CMK (cell line): Measurements from ENCODE around the gene TM7SF3.
"Not testable (repeated sequence)": the region's sequence is repeated elsewhere in the genome, so short reads cannot be mapped to it uniquely, and the experiment has no call there.

Experiments used
- DNase-seq: peaks from one replicate; pipeline ENCODE4 v3.0.0-alpha.2; 2010; ENCODE audit warnings: low read depth

TM7SF3 gene

DNA sequence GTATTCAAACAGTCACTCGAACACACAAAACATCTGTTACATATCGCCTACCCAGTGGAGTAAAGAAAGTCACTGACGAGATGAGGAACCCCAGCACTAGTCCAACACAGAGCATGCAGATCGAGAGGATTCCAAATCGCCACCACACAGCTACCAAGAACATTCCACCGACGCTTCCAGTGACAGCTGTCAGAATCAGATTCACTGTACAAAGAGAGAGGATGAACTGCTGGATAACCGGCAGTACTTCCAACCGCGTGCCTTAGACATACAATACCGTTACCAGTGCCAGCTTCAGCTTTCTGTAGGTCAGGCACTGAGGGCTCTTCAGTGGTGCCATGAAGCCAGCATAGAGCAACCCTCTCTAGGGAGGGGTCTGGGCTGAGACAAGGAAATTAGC is 34.5 kb downstream of the TM7SF3 start:
- DNase-seq, result no peak

DNA sequence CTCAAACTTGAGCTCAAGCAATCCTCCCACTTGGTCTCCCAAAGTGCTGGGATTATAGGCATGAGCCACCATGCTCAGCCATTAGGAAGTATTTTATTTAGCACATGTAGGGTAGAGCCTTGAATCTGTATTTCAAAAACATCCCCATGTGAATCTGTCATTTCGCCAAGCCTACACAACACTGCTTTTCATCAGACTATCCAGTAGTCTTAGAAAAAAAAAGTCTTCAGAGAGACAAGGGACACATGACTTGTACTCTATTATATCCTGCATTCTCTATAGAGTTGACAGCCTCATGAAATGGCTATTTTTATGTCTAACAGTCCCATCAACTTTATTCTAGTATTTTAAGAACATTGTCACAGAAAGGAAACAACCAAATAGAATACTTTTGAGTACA is 35.4 kb downstream of the TM7SF3 start:
- no peak for DNase-seq

DNA sequence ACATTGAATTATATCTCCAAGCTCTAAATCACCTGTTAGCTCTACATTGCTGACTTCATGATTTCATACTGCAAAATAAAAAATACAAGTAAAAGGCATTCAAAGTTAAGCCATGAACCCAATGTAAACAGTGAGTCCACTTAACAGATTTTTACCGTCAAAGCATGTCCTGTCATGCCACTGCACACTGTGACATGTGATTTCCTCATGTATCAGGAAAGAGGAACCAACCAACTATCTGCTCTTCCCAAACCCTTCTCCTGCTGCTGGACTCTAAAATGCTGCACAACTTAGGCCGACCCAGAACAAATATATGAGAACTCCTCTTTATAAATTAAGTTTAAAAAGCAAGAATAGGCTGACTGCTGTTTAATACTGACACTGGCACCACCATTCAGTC is 37.5 kb downstream of the TM7SF3 start:
- DNase-seq, result no peak

DNA sequence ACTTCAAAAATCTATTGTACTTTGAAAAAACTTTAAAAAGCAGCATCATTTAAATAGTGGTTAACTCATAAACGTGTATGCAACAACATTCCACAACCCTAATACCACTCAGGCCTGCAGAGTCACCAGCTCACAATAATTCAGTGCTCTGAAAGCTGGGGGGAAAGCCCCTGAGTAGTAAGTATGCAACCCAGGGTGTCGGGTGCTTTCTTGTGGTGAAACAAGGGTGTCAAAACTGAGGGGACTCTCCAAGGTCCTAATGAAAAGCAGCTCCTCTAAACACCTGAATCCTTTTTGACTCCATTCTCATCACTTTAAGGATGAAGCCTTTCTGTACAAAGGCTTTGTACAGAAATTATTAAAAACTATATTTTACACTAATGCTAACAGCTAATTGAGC is 42.2 kb downstream of the TM7SF3 start:
- no peak for DNase-seq

DNA sequence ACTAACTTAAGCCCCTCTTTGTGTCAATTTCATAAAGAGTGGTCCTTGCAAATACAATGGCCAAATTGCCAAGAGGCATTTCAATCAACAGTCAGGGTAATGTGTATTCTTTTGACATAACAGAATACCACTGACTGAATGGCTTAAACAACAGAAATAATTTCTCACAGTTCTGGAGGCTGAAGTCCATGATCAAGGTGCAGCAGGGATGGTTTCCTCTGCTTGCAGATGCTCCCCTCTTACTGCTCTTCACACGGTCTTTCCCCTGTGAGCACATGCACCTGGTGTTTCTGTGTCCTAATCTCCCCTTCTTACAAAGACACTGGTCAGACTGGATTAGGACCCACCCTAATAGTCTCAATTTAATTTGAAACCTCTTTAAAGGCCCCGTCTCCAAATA is 44.0 kb downstream of the TM7SF3 start:
- DNase-seq, result no peak

DNA sequence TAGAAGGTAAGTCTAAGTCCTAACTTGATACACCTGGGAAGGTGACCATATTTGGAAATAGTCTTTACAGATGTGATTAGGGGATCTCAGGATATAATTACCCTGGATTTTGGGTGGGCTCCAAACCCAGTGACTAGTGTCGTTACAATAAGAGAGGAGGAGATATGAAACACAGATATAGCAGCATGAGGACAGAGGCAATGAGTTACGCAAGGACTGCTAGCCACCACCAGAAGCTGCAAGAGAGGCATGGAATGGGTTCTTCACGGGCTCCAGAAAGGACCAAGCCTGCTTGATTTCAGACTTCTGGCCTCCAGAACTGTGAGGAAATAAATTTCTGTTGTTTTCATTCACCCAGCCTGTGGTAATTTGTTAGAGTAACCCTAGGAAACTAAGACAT is 47.3 kb downstream of the TM7SF3 start:
- DNase-seq, result no peak

DNA sequence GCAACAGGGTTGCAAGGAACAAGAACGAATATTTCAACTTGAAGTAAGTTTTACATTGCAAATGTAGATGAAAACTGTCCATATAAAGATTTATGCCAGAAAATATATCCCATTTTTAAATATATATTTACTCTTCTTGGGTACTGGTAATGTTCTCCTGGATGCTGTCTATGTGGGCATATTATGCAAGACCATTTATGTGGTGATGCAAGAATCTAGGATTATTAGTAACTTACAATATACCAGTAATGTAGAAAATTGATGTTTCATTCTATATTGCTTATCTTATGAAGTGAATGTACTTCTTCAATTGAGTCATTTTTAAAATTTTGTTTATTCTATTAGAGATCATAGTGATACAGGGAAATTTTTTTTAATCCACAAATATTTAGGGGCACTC is 50.8 kb downstream of the TM7SF3 start:
- DNase-seq, result no peak

DNA sequence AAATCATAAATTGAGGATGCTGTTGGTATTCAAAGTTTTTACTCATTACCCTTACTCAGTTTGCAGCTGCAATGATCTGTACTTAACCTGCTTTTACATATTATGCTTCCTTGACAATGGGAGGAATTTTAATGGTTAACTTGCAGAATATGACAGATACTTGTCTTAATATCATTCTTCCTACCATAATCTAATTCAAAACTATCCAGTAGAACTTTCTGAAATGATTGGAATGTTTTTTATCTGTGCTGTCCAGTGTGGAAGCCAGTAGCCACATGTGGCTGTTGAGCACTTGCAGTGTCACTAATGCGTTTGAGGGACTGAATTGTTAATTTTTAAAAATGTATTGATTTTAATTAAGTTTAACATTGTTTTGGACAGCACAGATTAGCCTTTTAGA is 52.4 kb downstream of the TM7SF3 start:
- no peak for DNase-seq

DNA sequence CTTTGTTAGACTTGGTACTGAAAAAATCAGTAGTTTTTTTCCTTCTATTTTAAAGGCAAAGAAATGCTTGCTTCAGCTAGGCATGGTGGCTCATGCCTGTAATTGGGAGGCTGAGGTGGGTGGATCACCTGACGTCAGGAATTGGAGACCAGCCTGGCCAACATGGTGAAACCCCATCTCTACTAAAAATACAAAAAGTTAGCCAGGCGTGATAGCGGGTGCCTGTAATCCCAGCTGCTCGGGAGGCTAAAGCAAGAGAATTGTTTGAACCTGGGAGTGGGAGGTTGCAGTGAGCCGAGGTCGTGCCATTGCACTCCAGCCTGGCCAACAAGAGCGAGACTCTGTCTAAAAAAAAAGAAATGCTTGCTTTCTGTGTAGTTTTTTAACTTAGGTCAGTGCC is 52.8 kb downstream of the TM7SF3 start:
- DNase-seq, result not testable (repeated sequence)

DNA sequence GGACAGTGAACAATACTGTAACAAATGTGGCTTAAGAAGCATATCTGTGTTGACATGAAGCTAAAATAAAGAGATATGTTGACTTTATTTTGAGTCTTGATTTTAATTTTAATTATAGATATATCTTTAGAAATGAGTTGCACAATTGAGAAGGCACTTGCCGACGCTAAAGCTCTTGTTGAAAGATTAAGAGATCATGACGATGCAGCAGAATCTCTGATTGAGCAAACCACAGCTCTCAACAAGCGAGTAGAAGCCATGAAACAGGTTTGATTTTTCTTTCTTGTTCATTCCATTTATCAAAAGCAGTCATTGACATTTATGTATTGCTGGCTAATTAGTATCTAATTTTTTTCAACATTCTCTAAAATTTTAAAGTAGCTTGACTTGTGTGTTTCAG is 60.2 kb downstream of the TM7SF3 start:
- DNase-seq, result no peak

DNA sequence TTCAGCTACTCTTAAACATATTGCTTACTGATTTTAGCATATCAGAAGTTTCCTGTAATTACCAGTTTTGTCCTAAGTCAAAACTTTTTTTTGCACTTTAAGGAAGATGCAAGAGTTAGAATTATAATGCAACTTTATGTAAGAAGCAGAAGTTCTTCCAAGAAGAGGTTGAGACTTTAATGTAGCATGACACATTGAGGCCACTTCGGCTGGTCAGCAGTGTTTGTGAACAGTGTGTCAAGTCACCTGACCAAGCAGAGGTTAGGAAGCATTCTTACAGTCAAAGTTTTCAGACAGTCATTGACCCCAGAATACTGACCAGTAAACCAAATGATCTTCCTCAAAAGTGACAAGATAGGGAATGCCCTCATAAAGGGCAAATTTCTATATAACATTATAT is 60.7 kb downstream of the TM7SF3 start:
- DNase-seq, result no peak

DNA sequence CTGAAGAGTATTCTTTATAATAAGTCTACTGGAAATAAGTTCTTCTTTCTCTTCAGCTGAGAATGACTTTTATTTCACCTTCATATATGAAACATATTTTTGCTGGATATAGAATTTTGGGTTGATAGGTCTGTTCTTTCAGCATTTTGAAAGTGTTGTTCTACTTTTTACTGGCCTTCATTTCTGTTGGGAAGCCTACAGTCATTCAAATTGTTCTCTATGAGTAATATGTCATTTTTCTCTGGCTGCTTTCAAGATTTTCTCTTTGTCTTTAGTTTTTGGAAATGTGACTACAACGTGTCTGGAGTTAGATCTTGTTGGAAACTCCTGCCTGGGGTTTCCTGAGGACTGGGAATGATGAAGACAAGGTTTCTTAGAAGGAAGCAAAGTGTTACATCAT is 65.9 kb downstream of the TM7SF3 start:
- no peak for DNase-seq

DNA sequence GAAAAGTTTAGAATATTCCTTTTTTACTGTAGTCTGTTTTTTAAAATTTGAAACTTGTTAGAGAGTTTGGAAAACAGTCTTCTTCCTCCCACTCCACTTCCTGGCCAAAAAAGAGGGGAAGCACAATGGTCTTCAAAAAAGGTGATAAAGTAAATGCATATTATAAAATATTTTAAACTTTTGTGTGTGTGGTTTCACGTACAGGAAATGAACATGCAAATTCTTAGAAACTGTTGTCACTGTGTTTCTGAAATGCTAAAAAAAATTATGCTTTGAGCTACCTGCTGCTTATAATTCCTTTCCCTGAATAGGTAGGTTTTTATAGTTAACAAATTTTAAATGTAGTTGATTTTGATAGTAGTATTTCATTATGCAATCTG is 73.0 kb downstream of the TM7SF3 start:
- no peak for DNase-seq

DNA sequence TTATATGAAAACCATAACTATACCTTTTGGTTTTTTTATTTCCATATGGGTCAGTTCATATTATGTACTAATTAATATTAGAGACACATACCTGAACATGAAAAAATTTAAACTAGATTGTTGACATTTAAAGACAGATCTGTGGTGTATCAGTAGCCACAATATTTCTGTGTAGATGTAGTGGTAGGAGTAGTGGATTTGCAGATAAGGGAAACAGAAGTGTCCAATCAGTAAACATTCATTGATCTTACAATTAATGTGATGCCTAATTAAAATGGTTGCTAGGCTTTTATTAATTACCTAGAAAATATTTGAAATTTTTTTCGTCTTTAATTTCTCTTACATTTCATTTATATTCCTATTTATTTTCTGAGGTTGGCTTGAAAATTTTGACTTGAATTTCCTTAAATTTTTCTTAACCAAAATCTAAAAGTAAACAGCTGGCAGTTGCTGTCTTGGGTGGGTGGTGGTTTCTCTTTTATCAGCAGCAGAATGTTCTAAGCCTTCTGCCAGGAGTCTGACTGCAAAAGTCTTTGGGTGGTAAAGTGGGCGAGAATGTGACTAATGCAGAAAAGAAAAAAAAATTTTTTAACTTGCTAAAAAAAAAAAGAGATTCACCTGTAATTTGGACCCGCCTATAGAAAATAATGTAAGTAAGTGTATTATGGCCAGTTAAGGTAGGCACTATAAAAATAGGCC is 73.5 kb downstream of the TM7SF3 start:
- DNase-seq, result no peak

DNA sequence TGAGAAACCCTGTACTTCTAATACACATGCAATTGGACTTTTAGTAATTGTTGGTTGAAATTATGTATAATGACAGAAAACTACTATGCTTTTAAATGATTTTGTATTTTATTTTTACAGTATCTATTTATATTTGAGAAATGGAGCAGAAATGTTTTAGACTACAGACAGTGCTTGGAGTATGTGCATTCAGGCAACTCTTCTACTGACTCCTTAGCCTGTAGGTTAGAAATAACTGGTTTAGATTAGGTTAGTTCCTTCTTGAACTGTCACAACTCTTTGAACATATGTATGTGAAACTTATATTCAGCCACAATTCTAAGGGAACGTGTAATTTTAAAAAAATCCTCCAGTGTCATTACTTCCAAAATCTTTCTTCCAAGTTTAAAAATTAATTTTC is 74.2 kb downstream of the TM7SF3 start:
- no peak for DNase-seq

DNA sequence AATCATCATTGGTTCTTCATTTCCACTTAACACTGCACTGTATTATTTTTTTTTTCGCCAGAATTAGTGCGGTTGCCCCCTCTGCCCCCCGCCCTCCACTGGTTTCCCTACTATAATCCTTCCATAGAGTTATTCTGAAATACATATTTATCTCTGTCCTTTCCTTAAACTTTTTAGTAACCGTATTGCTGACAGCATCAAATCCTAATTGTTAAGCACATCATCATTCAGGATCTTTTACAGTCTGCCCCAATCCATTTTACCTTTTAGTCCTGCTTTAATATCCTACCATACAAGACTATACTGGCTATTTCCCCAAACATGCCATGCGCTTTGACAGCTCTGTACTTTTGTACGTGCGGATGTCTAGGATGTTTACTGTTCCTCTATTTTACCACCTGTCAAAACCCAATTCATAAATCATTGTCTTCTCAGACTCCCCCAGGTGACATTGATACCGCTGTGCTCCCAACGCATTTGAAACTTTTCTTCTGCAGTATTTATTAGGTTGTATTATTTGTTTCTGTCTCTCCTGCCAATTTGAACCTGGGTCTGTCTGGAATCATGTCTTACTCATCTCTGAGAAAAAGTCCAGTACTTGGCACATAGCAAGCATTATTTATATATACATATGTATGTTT is 74.9 kb downstream of the TM7SF3 start:
- no peak for DNase-seq

DNA sequence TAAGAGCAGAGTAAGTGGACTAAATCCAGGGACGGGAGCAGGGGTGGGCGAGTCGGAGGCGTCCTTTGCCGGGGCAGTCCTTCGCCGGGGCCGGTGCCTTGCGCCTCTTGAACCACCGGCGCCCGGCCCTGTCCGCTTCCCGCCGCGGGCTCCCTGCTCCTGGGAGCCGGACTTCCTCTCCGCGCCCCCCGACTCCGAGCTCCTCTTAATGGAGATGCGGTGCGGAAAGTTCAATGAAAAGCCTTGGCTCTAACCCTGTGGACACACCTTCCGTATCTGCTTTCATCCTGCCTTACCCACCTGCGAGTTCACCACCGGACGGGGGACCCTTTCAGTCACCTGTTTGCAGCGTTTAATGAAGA is 75.5 kb downstream of the TM7SF3 start:
- no peak for DNase-seq

DNA sequence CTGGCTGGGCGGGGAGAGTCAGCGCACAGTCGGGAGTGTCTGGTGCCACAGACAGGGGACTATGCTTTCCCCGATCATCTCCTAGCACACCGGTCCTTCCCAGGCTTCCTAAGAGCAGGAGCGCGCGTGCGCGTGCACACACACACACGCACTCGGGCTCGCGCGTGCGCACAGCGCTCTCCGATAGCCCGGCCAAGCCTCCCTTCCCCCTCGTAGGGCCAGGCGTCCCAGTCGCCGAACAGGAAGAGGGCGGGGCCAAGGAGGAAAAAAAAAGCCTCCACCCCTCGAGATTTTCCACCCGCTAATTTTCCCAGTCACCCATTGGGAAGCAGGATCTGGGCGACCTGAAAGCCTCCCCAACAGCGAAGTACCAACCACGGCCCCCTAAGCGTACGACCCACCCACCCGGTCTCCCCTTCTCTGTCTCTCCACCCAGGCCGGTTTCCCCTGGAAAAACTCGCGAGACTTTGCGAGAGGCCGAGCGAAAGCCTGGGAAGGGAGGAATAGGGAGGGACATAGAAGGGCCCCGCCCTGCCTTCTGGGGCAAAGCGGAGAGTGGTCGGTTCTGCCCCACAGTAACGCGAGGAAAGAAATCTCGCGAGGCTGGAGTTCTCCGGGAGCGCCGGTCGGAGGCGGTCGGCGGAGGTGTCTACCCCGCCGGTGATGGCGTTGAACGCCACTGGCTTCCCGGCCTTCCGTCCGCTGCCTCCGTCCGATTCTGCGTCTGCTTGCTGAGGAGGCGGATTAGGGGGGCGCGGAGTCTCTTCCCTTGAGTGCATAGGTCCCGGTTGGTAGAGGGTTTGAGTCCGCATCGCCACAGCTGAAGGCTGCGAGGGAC is 76.1 kb downstream of the TM7SF3 start, which contains the start of the genes FGFR1OP2 and INTS13:
Gene FGFR1OP2 (plus strand): TSS at position 608 of the 838 bp plus-strand sequence. CDS start 15,689 bp downstream, outside the sequence.
Gene INTS13 (minus strand): TSS at position 119 of the 838 bp plus-strand sequence. CDS start 1,178 bp downstream, outside the sequence.
- peak; percentile 98 for DNase-seq

DNA sequence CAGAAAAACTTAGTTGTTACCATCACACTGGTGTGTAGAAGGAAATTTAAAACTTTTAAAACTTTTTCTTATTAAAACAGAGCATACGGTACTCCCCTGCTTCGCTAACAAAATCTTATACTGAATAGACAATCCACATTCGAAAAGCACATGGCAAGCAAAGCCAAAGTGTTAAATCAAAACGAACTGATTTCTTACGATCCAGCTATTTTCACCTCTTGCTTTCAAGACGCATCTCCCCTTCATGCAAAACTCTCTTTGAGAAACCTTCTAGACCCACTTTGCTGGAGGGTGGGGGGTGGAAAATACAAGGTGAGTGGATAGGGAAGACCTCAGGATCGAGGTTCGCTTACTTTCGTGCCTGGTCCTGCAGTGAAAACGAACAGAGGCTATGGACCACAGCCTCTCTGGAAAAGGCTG is 76.7 kb downstream of the TM7SF3 start:
- DNase-seq, result no peak

DNA sequence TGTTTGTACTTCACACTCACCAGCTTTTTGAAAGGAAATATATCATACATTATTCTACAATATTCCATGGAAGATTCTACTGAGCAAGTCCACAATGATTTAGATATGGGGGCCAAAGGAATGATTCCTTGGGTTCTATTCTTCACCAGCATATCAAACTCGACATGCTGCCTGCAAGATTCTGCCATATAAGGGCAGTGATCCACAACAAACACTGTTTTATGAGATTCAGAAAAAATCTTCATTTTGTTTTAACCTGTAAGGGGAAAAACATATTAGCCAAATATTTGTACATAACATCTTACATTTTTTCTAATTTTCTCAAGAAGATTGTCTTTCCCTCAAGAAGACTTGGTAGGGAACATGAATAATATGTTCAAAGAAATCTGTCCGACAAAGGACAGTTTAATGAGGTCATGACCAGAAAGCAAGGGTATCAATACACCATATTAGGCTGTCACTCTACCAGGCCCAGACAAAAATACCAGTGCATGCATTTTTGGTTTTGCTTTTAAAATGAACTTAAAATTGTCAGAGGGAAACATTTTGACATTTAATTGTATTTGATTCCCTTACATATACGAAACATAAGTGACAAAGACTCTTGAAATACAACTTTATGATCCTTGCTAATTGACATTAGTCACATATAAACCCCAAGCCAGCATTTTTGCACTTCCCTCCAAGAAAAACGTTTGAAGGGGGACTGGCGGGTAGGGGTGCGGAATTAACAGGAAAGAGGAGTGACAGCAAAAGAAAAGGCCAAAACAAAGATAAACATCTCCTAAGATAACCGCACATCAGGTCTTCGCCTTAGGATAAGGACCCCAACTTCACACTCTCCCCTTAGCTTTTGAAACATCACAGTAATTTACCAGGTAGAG is 77.4 kb downstream of the TM7SF3 start:
- DNase-seq, result no peak

DNA sequence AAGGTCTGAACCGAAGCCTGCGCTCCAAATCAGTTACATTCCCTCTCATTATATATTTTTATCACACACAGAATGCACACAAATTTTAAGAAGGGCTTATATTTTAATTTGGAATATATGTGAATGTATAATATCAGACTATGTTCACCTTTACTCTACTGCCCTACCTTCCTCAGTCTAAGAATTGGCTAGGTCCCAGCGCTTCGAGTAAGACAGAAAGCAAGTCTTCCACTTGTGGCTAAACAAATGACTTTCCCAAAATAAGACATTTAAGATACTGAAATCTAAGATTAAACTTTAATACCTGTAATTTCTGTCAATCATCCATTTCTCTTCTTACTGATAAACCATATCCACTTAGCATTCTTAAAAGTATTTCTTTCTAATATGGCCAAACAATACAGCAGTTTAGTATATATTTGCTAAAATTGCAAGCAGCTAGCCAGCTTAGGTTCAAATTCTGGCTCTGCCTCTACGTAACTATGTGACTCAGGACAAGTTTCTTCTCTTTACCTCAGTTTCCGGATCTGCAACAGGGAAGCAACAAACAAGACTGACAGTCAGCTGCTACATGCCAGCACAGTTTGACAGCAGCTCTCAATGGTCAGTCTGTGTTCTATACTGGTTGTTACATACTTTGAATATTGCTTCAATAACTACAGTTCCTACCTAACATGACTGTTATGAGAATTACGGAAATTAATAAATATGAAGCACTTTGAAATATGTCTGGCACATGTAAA is 78.4 kb downstream of the TM7SF3 start:
- DNase-seq, result no peak
